Thyroid gland (tissue), 4 donors: Measurements from ENCODE around the gene SPATA4.

Experiments used
- CTCF ChIP-seq, 6 experiments: fragments of 200-600 bp in 3 of 6; fragments of 450-650 bp in 3 of 6; sonication (generic) in 3 of 6; IDR thresholded peaks; one replicate each; pipeline ENCODE4 v1.5.1; 2016 to 2019; ENCODE audit warnings: antibody characterized with exemption in 6 of 6, mild to moderate bottlenecking in 2 of 6, inconsistent platforms in 1 of 6, moderate library complexity in 1 of 6
- POLR2A ChIP-seq, 2 donors: fragments of 450-650 bp; IDR thresholded peaks; one replicate each; pipeline ENCODE4 v1.6.1; 2017; ENCODE audit warnings: antibody characterized with exemption in 2 of 2, mild to moderate bottlenecking in 2 of 2, moderate library complexity in 1 of 2

- TF ChIP-seq CTCF (IDR thresholded peaks at IDR 0.05) (no peak), POLR2A (IDR thresholded peaks at IDR 0.05) (no peak)
These were observed 26.8 kb upstream of the SPATA4 start for GRCh38 chr4:176222149-176222548.
